Endothelial cell of umbilical vein (primary cell): ENCODE data around the gene MBLAC1. TPM values are rescaled to one million over a fixed set of nuclear protein-coding genes. Genes with fewer than 3 reads are reported as not detected.

ENCODE experiments used
- BruUV-seq: library from RNA; stranded (reverse); fragments of 400-500 nt; replicated peaks from 2 replicates; lab custom pipeline; 2021; lab: Mats Ljungman, UMichigan
- CTCF ChIA-PET: fragments of 300-600, 350-600 bp; sonication (Branson Sonifier 250); formaldehyde crosslinking; loops from one replicate; lab custom pipeline; 2021; ENCODE audit warnings: antibody characterized with exemption, inconsistent platforms; lab: Charles Lee
- POLR2A ChIA-PET: fragments of 300-600, 350-600 bp; sonication (Branson Sonifier 250); formaldehyde crosslinking; loops from one replicate; lab custom pipeline; 2021; ENCODE audit warnings: antibody characterized with exemption, inconsistent platforms; lab: Charles Lee
- DNase-seq: peaks from one replicate; pipeline ENCODE4 v3.0.0-alpha.2; 2011; ENCODE audit warnings: low read depth, low spot score
- FAIRE-seq: peaks from 2 replicates; lab custom pipeline; 2011; peaks lifted over from hg19 to GRCh38; lab: Jason Lieb, UNC
- H2AFZ ChIP-seq: 2 replicates; pipeline ENCODE4 v1.6.0; 2012; ENCODE audit warnings: low read depth, low read length, control low read depth, inconsistent platforms
- H3K27ac ChIP-seq: 2 replicates; pipeline ENCODE4 v1.5.1; 2011; ENCODE audit warnings: low read depth, mild to moderate bottlenecking, control low read depth, low read length, moderate library complexity; ENCODE audit not compliant: insufficient read depth
- H3K27me3 ChIP-seq, 2 experiments: 2 replicates each; pipeline versions ENCODE4 v1.6.0 to v1.6.1; 2011; ENCODE audit warnings: low read length in 2 of 2, mixed read lengths in 1 of 2; ENCODE audit not compliant: control insufficient read depth in 2 of 2, insufficient read depth in 2 of 2
- H3K36me3 ChIP-seq, 2 experiments: 2 replicates in 1 of 2; 3 replicates in 1 of 2; pipeline ENCODE4 v1.5.1; 2011; ENCODE audit warnings: low read length in 2 of 2, mild to moderate bottlenecking in 1 of 2, moderate library complexity in 1 of 2; ENCODE audit not compliant: control insufficient read depth in 2 of 2, insufficient read depth in 2 of 2; ENCODE audit errors: extremely low read depth in 1 of 2
- H3K4me1 ChIP-seq: 3 replicates; pipeline ENCODE4 v1.5.1; 2011; ENCODE audit warnings: mild to moderate bottlenecking, low read length; ENCODE audit not compliant: control insufficient read depth, insufficient read depth; ENCODE audit errors: extremely low read depth
- H3K4me2 ChIP-seq: 2 replicates; pipeline ENCODE4 v1.6.1; 2011; ENCODE audit warnings: low read length, control low read depth, mixed read lengths; ENCODE audit not compliant: insufficient read depth
- H3K4me3 ChIP-seq, 3 experiments: fragments of 200-600 bp in 1 of 3; sonication (generic), shearing (Covaris generic) in 1 of 3; replicated peaks in 1 of 3; 2 replicates each; pipeline ENCODE4 v1.5.1; 2011 to 2016; ENCODE audit warnings: control low read depth in 3 of 3, low read length in 3 of 3, mild to moderate bottlenecking in 2 of 3, inconsistent platforms in 1 of 3, low read depth in 1 of 3, moderate library complexity in 1 of 3; ENCODE audit not compliant: insufficient read depth in 1 of 3
- H3K79me2 ChIP-seq: 2 replicates; pipeline ENCODE4 v1.6.0; 2012; ENCODE audit warnings: low read length, inconsistent platforms; ENCODE audit not compliant: control insufficient read depth, insufficient read depth
- H3K9ac ChIP-seq: replicated peaks from 2 replicates; pipeline ENCODE3; 2011; ENCODE audit warnings: low read length, control low read depth; ENCODE audit not compliant: insufficient read depth; ENCODE audit errors: extremely low read depth
- H3K9me1 ChIP-seq: replicated peaks from 3 replicates; pipeline ENCODE4 v1.6.0; 2011; ENCODE audit warnings: mild to moderate bottlenecking, low read length; ENCODE audit not compliant: control insufficient read depth, insufficient read depth; ENCODE audit errors: extremely low read depth
- H3K9me3 ChIP-seq: replicated peaks from 2 replicates; pipeline ENCODE4 v1.5.1; 2012; ENCODE audit warnings: low read length, inconsistent platforms; ENCODE audit not compliant: control insufficient read depth, insufficient read depth
- H4K20me1 ChIP-seq: replicated peaks from 2 replicates; pipeline ENCODE3; 2011; ENCODE audit warnings: mild to moderate bottlenecking, low read length; ENCODE audit not compliant: control insufficient read depth, insufficient read depth; ENCODE audit errors: extremely low read depth
- CTCF ChIP-seq, 2 donors: IDR thresholded peaks; 1 replicate in 1 of 2; 2 replicates in 1 of 2; pipeline ENCODE4 v1.5.1; 2011; ENCODE audit warnings: low read length in 2 of 2, mild to moderate bottlenecking in 2 of 2, moderate library complexity in 2 of 2, control low read depth in 1 of 2, inconsistent platforms in 1 of 2, low read depth in 1 of 2; ENCODE audit not compliant: insufficient read depth in 1 of 2; ENCODE audit errors: extremely low read depth in 1 of 2
- EZH2 ChIP-seq: IDR thresholded peaks from 2 replicates; pipeline ENCODE4 v1.6.1; 2012; ENCODE audit warnings: borderline replicate concordance, low read depth, mild to moderate bottlenecking, moderate library complexity, low read length, inconsistent platforms; ENCODE audit not compliant: severe bottlenecking
- FOS ChIP-seq: IDR thresholded peaks from 2 replicates; pipeline ENCODE4 v1.6.1; 2011; ENCODE audit warnings: mild to moderate bottlenecking, low read length, moderate library complexity, borderline replicate concordance; ENCODE audit not compliant: insufficient read depth
- GATA2 ChIP-seq: IDR thresholded peaks from 2 replicates; pipeline ENCODE4 v1.7.0; 2011; ENCODE audit warnings: low read depth, mild to moderate bottlenecking, moderate library complexity, mixed read lengths, low read length; ENCODE audit not compliant: insufficient read length, insufficient read depth
- MAX ChIP-seq: IDR thresholded peaks from 2 replicates; pipeline ENCODE4 v1.6.1; 2011; ENCODE audit not compliant: insufficient read depth, insufficient read length
- MYC ChIP-seq: IDR thresholded peaks from one replicate; pipeline ENCODE4 v1.6.1; 2011; ENCODE audit warnings: mild to moderate bottlenecking, low read depth, low read length
- POLR2A ChIP-seq: IDR thresholded peaks from 2 replicates; pipeline ENCODE4 v1.6.1; 2012; ENCODE audit warnings: low read depth, mild to moderate bottlenecking, control low read depth, low read length
- POLR2AphosphoS5 ChIP-seq: IDR thresholded peaks from 2 replicates; pipeline ENCODE4 v1.6.1; 2012; ENCODE audit warnings: low read depth, mild to moderate bottlenecking, control low read depth, low read length, moderate library complexity; ENCODE audit not compliant: insufficient read depth
- dilution Hi-C: fragments of 300-500 bp; cut with MboI; formaldehyde crosslinking; loops from one replicate; pipeline ENCODE4 v1.15.0; 2019; ENCODE audit warnings: low sequenced_read_pairs; ENCODE audit not compliant: extremely low pct_ligation_motif_present
- intact Hi-C: fragments of 100-400 bp; cut with micrococcal nuclease; formaldehyde crosslinking; loops from one replicate; pipeline ENCODE4 v1.10.0; 2022
- polyA plus RNA-seq, 4 experiments: library from polyadenylated mRNA; depleted of rRNA in 3 of 4; stranded (reverse) in 3 of 4; unstranded in 1 of 4; fragments of >200 nt; gene quantifications; 2 replicates each; pipeline versions ENCODE4 v1.2.1 to v1.2.3, GENCODE V29; 2011 to 2012; ENCODE audit warnings: missing spikeins in 1 of 4
- total RNA-seq: library from RNA; stranded (reverse); gene quantifications from 2 replicates; pipeline ENCODE4 v1.2.3, GENCODE V29; 2021

MBLAC1 gene
- total and polyA plus RNA-seq, 2 donors (not counting 3 experiments of a cell fraction or from before 2014, with no cell fraction given), result 1.8 to 2.1 TPM

- Histone ChIP-seq H3K4me2 (no peak overlapping the region), H3K4me1 (peaks cover 14% of the 10 kb centered on the region), H3K27ac (no peak overlapping the region), H3K27me3 (no peaks in the 10 kb centered on the region), H3K9ac (no peak overlapping the region), H3K9me1 (no peaks in the 10 kb centered on the region), H2AFZ (no peak overlapping the region), H4K20me1 (no peaks in the 10 kb centered on the region), H3K36me3 (peaks cover 0 to 17% of the 10 kb centered on the region in 2 experiments), H3K4me3 (no peak overlapping the region), H3K79me2 (no peaks in the 10 kb centered on the region), H3K9me3 (no peaks in the 10 kb centered on the region)
- dilution Hi-C loops, result no loop called here
- CTCF ChIA-PET, result interaction anchor here (1.0 to 3.0 kb wide), 6 partner anchors 8 to 26 kb away, joined by 3 to 10 read pairs (median 6); partner anchors contain the start of genes GAL3ST4 and LAMTOR4
- DNase-seq, result no peak
- no peak for FAIRE-seq
- POLR2A ChIA-PET, result no interaction called here
- TF ChIP-seq POLR2AphosphoS5 (peak; percentile 4), FOS (no peak)
- no TSS peak for BruUV-seq
- intact Hi-C loops, result no loop called here
Observed at GRCh38 chr7:100156331-100157068, 29.7 kb downstream of the MBLAC1 start.

DNA sequence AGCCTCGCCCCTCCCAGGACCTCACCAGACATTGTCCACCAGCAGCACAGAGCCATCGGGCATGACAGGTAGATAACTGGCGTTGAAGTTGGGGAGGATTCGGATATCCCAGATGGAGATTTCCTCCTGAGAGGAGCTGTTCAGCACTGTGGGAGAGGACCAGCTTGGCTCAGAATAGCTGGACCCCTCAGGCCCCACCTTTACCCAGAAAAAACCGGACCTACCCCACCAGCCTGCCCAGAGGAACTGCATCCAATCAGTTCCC is 30.2 kb downstream of the MBLAC1 start:
- no TSS peak for BruUV-seq
- Histone ChIP-seq H4K20me1 (no peaks in the 10 kb centered on the region), H3K9me1 (no peaks in the 10 kb centered on the region), H3K27ac (no peak overlapping the region), H3K36me3 (peaks cover 0 to 17% of the 10 kb centered on the region in 2 experiments), H3K79me2 (no peaks in the 10 kb centered on the region), H3K9ac (no peak overlapping the region), H3K27me3 (no peaks in the 10 kb centered on the region), H3K4me1 (peaks cover 14% of the 10 kb centered on the region), H2AFZ (no peak overlapping the region), H3K4me3 (no peak overlapping the region), H3K9me3 (no peaks in the 10 kb centered on the region), H3K4me2 (peak overlapping the region; percentile 90)
- TF ChIP-seq FOS (no peak), MYC (no peak), POLR2AphosphoS5 (peak; percentile 5), GATA2 (no peak), POLR2A (no peak), CTCF (IDR thresholded peaks at IDR 0.05; ENCODE audit: extremely low read depth in 1 of 2, insufficient read depth in 1 of 2, low read depth in 1 of 2, low read length in 2 of 2) (no peak), MAX (no peak), EZH2 (no peak)
- ChIA-PET POLR2A (no interaction called here), CTCF (interaction anchor here (1.0 to 3.0 kb wide), 6 partner anchors 8 to 251 kb away, joined by 3 to 10 read pairs (median 5); partner anchors contain the start of genes GAL3ST4 and LAMTOR4)
- no peak for DNase-seq
- dilution Hi-C loops (no loop called here), intact Hi-C loops (no loop called here)
- no peak for FAIRE-seq
